Right lobe of liver (tissue), 6 donors: ENCODE data around the gene AKAP13. TPM values are rescaled to one million over a fixed set of nuclear protein-coding genes. Genes with fewer than 3 reads are reported as not detected.

Experiments used
- ATAC-seq, 4 donors: fragments of 200-7000 bp; cut with Tn5 transposase; one replicate each; pipeline ENCODE4 v1.9.1; 2020; ENCODE audit warnings: mild to moderate bottlenecking in 4 of 4, moderate library complexity in 4 of 4
- DNase-seq, 3 donors: peaks; one replicate each; pipeline ENCODE4 v3.0.0-alpha.2; 2020
- H3K27ac ChIP-seq, 3 donors: fragments of 200-600 bp; one replicate each; pipeline ENCODE4 v1.8.0; 2022
- H3K27me3 ChIP-seq, 2 donors: fragments of 200-600 bp; one replicate each; pipeline ENCODE4 v1.8.0; 2022
- H3K36me3 ChIP-seq, 4 donors: fragments of 200-600 bp; sonication (generic) in 1 of 4; one replicate each; pipeline versions ENCODE4 v1.5.1 to v1.8.0; 2017 to 2022; ENCODE audit warnings: control low read depth in 1 of 4
- H3K4me1 ChIP-seq, 4 donors: fragments of 200-600 bp; sonication (generic) in 1 of 4; one replicate each; pipeline versions ENCODE4 v1.5.1 to v1.8.0; 2017 to 2022; ENCODE audit warnings: control low read depth in 1 of 4
- H3K4me3 ChIP-seq, 3 donors: fragments of 200-600 bp; one replicate each; pipeline ENCODE4 v1.8.0; 2022
- H3K9me3 ChIP-seq, 4 donors: fragments of 200-600 bp; sonication (generic) in 1 of 4; one replicate each; pipeline versions ENCODE4 v1.5.1 to v1.8.0; 2017 to 2022; ENCODE audit warnings: control low read depth in 1 of 4
- CTCF ChIP-seq, 4 donors: fragments of 200-600 bp in 3 of 4; fragments of 450-650 bp in 1 of 4; IDR thresholded peaks; one replicate each; pipeline versions ENCODE4 v1.5.1 to v1.8.0; 2016 to 2022; ENCODE audit warnings: antibody characterized with exemption in 4 of 4, mild to moderate bottlenecking in 2 of 4
- POLR2A ChIP-seq: fragments of 450-650 bp; IDR thresholded peaks from one replicate; pipeline ENCODE4 v1.6.1; 2017; ENCODE audit warnings: antibody characterized with exemption, mild to moderate bottlenecking
- WGBS: methylation state at CpG from one replicate; pipeline ENCODE4 v1.1.6; 2018; ENCODE audit warnings: low coverage, low lambda C conversion rate; ENCODE audit not compliant: insufficient coverage; ENCODE audit errors: missing lambda C conversion rate; 5-methylcytosine and 5-hydroxymethylcytosine counted together
- intact Hi-C, 2 donors: fragments of 100-400 bp; cut with DNase I; formaldehyde crosslinking; loops; one replicate each; pipeline versions ENCODE4 v1.11.2 to v1.14.1; 2022
- long read RNA-seq: library from polyadenylated mRNA; unstranded; transcript quantifications from one replicate; pipeline ENCODE4 v2.0.0, GENCODE V29; 2019
- total RNA-seq, 6 experiments: library from RNA; depleted of rRNA in 2 of 6; stranded (reverse); fragments of >200 nt in 2 of 6; fragmentation: NEBNext Ultra II Directional in 3 of 6; extraction: Animal tissue kit (Norgen Biotek cat#: 25700) in 3 of 6; gene quantifications; one replicate each; pipeline versions ENCODE4 v1.1.0 to v1.2.4, GENCODE V29; 2016 to 2023
- donor health status: DM: no; HTN: yes; CAD: no.
- donor health status: DM: no; HTN: no; CAD: no.
- donor health status: DM: no; HTN: no; CAD: no.
- donor health status: DM: no; HTN: yes; CAD: no.
- donor health status: DM: no; HTN: yes; CAD: no.

AKAP13 gene
- total RNA-seq, result 10 to 100 TPM; 50.1 to 73.1 (median 63.9) TPM
- long read RNA-seq, partial matches to known transcripts, result 4 of 7 reads
- long read RNA-seq, other reads (novel, unspliced or antisense), result 3 of 7 reads

- Histone ChIP-seq H3K4me1 (peaks cover 0 to 10% (median 0%) of the 10 kb centered on the region in 4 donors), H3K27me3 (no peaks in the 10 kb centered on the region), H3K27ac (peak within 1 kb of the TSS; percentile 73 to 86 (median 85)), H3K4me3 (peak within 1 kb of the TSS; percentile 80 to 90 (median 85)), H3K9me3 (no peaks in the 10 kb centered on the region), H3K36me3 (no peaks in the 10 kb centered on the region)
- intact Hi-C loops, result no loop called here
- no peak for TF ChIP-seq CTCF (IDR thresholded peaks at IDR 0.05)
- peak; percentile 88 for TF ChIP-seq POLR2A
- WGBS, result 0% methylated on average over 4 of the region's 54 CpGs
- DNase-seq (peak; percentile 97 to 100 (median 99)), ATAC-seq (peak; percentile 90 to 95 (median 94))
Measured at GRCh38 chr15:85380217-85380811, at the start of gene AKAP13. Gene AKAP13, plus strand, starts transcription at chr15:85380603. Its CDS starts 105,118 bp downstream, at chr15:85485721.

- intact Hi-C loops, result no loop called here
- peak overlapping the region in 2 of 3 donors; percentile 13 to 55 for H3K27ac ChIP-seq
- H3K4me3 ChIP-seq, result no peak overlapping the region
- no peaks in the 10 kb centered on the region for H3K36me3 ChIP-seq
- TF ChIP-seq POLR2A (no peak), CTCF (IDR thresholded peaks at IDR 0.05) (peak; percentile 70 to 82 (median 78))
- ATAC-seq, result peak; percentile 90 to 95 (median 94)
- H3K27me3 ChIP-seq, result no peaks in the 10 kb centered on the region
- 16% methylated on average over 7 of the region's 14 CpGs for WGBS
- H3K4me1 ChIP-seq, result peaks cover 0 to 20% (median 4%) of the 10 kb centered on the region in 4 donors
- peak; percentile 77 to 86 (median 84) for DNase-seq
- H3K9me3 ChIP-seq, result no peaks in the 10 kb centered on the region
Measured at GRCh38 chr15:85330901-85331588, 49.4 kb upstream of the AKAP13 start.

GRCh38 chr15:85331655-85332285 lies 48.6 kb upstream of the AKAP13 start:
- DNase-seq (no peak), ATAC-seq (no peak)
- no peak overlapping the region for H3K4me3 ChIP-seq

More at GRCh38 chr15:85331655-85332285, 48.6 kb upstream of the AKAP13 start:
- H3K36me3 ChIP-seq, result no peaks in the 10 kb centered on the region
- no peaks in the 10 kb centered on the region for H3K27me3 ChIP-seq
- WGBS, result 88% methylated on average over 4 of the region's 8 CpGs
- intact Hi-C loops, result no loop called here
- H3K27ac ChIP-seq, result peak overlapping the region in 2 of 3 donors; percentile 13 to 55
- no peak for TF ChIP-seq POLR2A
- TF ChIP-seq CTCF (IDR thresholded peaks at IDR 0.05), result no peak
- peaks cover 0 to 20% (median 4%) of the 10 kb centered on the region in 4 donors for H3K4me1 ChIP-seq
- H3K9me3 ChIP-seq, result no peaks in the 10 kb centered on the region
